Prostate gland (tissue), 2 donors: ENCODE measurements around the gene IP6K1. TPM values are rescaled to one million over a fixed set of nuclear protein-coding genes. Genes with fewer than 3 reads are reported as not detected.
A peak's percentile ranks its signal among the peaks of the same experiment; 100 is the strongest.

Experiments
- DNase-seq: peaks from one replicate; pipeline ENCODE4 v3.0.0-alpha.2; 2019; ENCODE audit warnings: low spot score
- H3K27ac ChIP-seq, 2 donors: fragments of 200-600 bp; sonication (generic); 2 replicates each; pipeline ENCODE4 v1.5.1; 2017 to 2019
- H3K27me3 ChIP-seq: fragments of 200-600 bp; sonication (generic); replicated peaks from 2 replicates; pipeline ENCODE4 v1.5.1; 2019; ENCODE audit not compliant: insufficient read depth
- H3K36me3 ChIP-seq, 2 donors: fragments of 200-600 bp; sonication (generic); 1 replicate in 1 of 2; 2 replicates in 1 of 2; pipeline versions ENCODE4 v1.5.1 to v1.8.1; 2017 to 2019
- H3K4me1 ChIP-seq: fragments of 200-600 bp; sonication (generic); replicated peaks from 2 replicates; pipeline ENCODE4 v1.5.1; 2019
- H3K4me3 ChIP-seq, 2 donors: fragments of 200-600 bp; sonication (generic); 2 replicates each; pipeline ENCODE4 v1.5.1; 2017 to 2019
- H3K9me3 ChIP-seq: fragments of 200-600 bp; sonication (generic); 2 replicates; pipeline ENCODE4 v1.5.1; 2017
- CTCF ChIP-seq, 4 experiments: fragments of 200-600 bp in 2 of 4; fragments of 450-650 bp in 2 of 4; sonication (generic) in 2 of 4; IDR thresholded peaks; 1 replicate in 3 of 4; 2 replicates in 1 of 4; pipeline ENCODE4 v1.5.1; 2016 to 2019; ENCODE audit warnings: antibody characterized with exemption in 4 of 4, mild to moderate bottlenecking in 2 of 4, moderate library complexity in 2 of 4
- POLR2A ChIP-seq: fragments of 450-650 bp; IDR thresholded peaks from one replicate; pipeline ENCODE4 v1.6.1; 2016; ENCODE audit warnings: antibody characterized with exemption, mild to moderate bottlenecking
- POLR2AphosphoS5 ChIP-seq: sonication (generic); formaldehyde crosslinking; IDR thresholded peaks from one replicate; pipeline ENCODE4 v1.6.1; 2017; ENCODE audit warnings: antibody characterized with exemption
- WGBS: methylation state at CpG from one replicate; pipeline ENCODE4 v1.1.5; 2018; 5-methylcytosine and 5-hydroxymethylcytosine counted together
- intact Hi-C: fragments of 100-400 bp; cut with DNase I; formaldehyde crosslinking; loops from one replicate; pipeline ENCODE4 v1.14.2; 2022
- total RNA-seq, 2 donors: library from RNA; depleted of rRNA; stranded (reverse); fragments of >200 nt; gene quantifications; one replicate each; pipeline ENCODE4 v1.1.0, GENCODE V29; 2016

The IP6K1 gene
- total RNA-seq, 2 donors from 2014 or later = 46.5 to 119 TPM

GRCh38 chr3:49812916-49813496, 26.7 kb upstream of the IP6K1 start:
- 35% methylated on average over 9 of the region's 9 CpGs for WGBS
- DNase-seq = no peak
- TF ChIP-seq POLR2AphosphoS5 (no peak), CTCF (IDR thresholded peaks at IDR 0.05) (no peak), POLR2A (no peak)

GRCh38 chr3:49807431-49808114, 21.2 kb upstream of the IP6K1 start:
- intact Hi-C loops = no loop called here
- H3K4me1 ChIP-seq = peaks cover 22% of the 10 kb centered on the region
- H3K27ac ChIP-seq = peak overlapping the region; percentile 1 to 85

More at GRCh38 chr3:49812916-49813496, 26.7 kb upstream of the IP6K1 start:
- intact Hi-C loops = no loop called here
- no peaks in the 10 kb centered on the region for H3K27me3 ChIP-seq
- H3K9me3 ChIP-seq = no peaks in the 10 kb centered on the region
- peaks cover 0 to 10% of the 10 kb centered on the region in 2 donors for H3K36me3 ChIP-seq
- H3K4me1 ChIP-seq = peaks cover 9% of the 10 kb centered on the region
- H3K27ac ChIP-seq = peak overlapping the region; percentile 66 to 71
- H3K4me3 ChIP-seq = peak overlapping the region; percentile 33 to 34

GRCh38 chr3:49806850-49807249, 20.5 kb upstream of the IP6K1 start:
- H3K27ac ChIP-seq = peak overlapping the region; percentile 85 to 89

More at GRCh38 chr3:49807431-49808114, 21.2 kb upstream of the IP6K1 start:
- DNase-seq = no peak
- WGBS = 54% methylated on average over 13 of the region's 13 CpGs
- H3K4me3 ChIP-seq = no peak overlapping the region
- H3K9me3 ChIP-seq = no peaks in the 10 kb centered on the region
- no peaks in the 10 kb centered on the region for H3K27me3 ChIP-seq
- no peak for TF ChIP-seq CTCF (IDR thresholded peaks at IDR 0.05)
- no peak for TF ChIP-seq POLR2A
- TF ChIP-seq POLR2AphosphoS5 = no peak
- H3K36me3 ChIP-seq = peaks cover 0 to 10% of the 10 kb centered on the region in 2 donors

GRCh38 chr3:49805897-49806701, 19.8 kb upstream of the IP6K1 start:
- 37% methylated on average over 10 of the region's 11 CpGs for WGBS
- Histone ChIP-seq H3K4me3 (no peak overlapping the region), H3K36me3 (peaks cover 0 to 2% of the 10 kb centered on the region in 2 donors), H3K9me3 (no peaks in the 10 kb centered on the region), H3K4me1 (peaks cover 21% of the 10 kb centered on the region), H3K27me3 (no peaks in the 10 kb centered on the region), H3K27ac (peak overlapping the region; percentile 85 to 89)
- no peak for TF ChIP-seq POLR2AphosphoS5
- no peak for TF ChIP-seq POLR2A
- no peak for TF ChIP-seq CTCF (IDR thresholded peaks at IDR 0.05)
- intact Hi-C loops = no loop called here
- DNase-seq = no peak

More at GRCh38 chr3:49806850-49807249, 20.5 kb upstream of the IP6K1 start:
- no peaks in the 10 kb centered on the region for H3K27me3 ChIP-seq
- 72% methylated on average over 2 of the region's 2 CpGs for WGBS
- no peak for DNase-seq
- TF ChIP-seq POLR2A (no peak), CTCF (IDR thresholded peaks at IDR 0.05) (no peak), POLR2AphosphoS5 (no peak)
- H3K4me3 ChIP-seq = no peak overlapping the region
- intact Hi-C loops = no loop called here
- H3K36me3 ChIP-seq = peaks cover 0 to 9% of the 10 kb centered on the region in 2 donors
- H3K9me3 ChIP-seq = no peaks in the 10 kb centered on the region
- peaks cover 21% of the 10 kb centered on the region for H3K4me1 ChIP-seq
